ENCODE data around the gene SBK1. TPM values are rescaled to one million over a fixed set of nuclear protein-coding genes. Genes with fewer than 3 reads are reported as not detected.

SBK1 gene
- total RNA-seq, 1 donor from 2014 or later = 22.9 TPM

GRCh38 chr16:28300327-28300726 is 8.0 kb downstream of the SBK1 start:
- Mint-ChIP-seq H3K27ac (ENCODE audit: unreplicated experiment) (no peak overlapping the region), H3K4me3 (ENCODE audit: unreplicated experiment) (peak overlapping the region; percentile 21)

GRCh38 chr16:28301154-28301553 is 8.8 kb downstream of the SBK1 start:
- TF ChIP-seq CTCF (IDR thresholded peaks at IDR 0.05; ENCODE audit: unreplicated experiment) = no peak
- no peak overlapping the region for H3K27ac Mint-ChIP-seq (ENCODE audit: unreplicated experiment)
- no peak overlapping the region for H3K4me3 Mint-ChIP-seq (ENCODE audit: unreplicated experiment)
- DNase-seq (ENCODE audit: low spot score) = no peak
- peaks cover 3% of the 10 kb centered on the region for H3K36me3 Mint-ChIP-seq (ENCODE audit: low read depth, unreplicated experiment)
- H3K9me3 Mint-ChIP-seq (ENCODE audit: unreplicated experiment) = no peaks in the 10 kb centered on the region
- H3K4me1 Mint-ChIP-seq (ENCODE audit: unreplicated experiment) = no peaks in the 10 kb centered on the region
- peaks cover 9% of the 10 kb centered on the region for H3K27me3 Mint-ChIP-seq (ENCODE audit: unreplicated experiment)

More at GRCh38 chr16:28300327-28300726, 8.0 kb downstream of the SBK1 start:
- no peak for DNase-seq (ENCODE audit: low spot score)
- no peaks in the 10 kb centered on the region for H3K9me3 Mint-ChIP-seq (ENCODE audit: unreplicated experiment)
- peaks cover 3% of the 10 kb centered on the region for H3K36me3 Mint-ChIP-seq (ENCODE audit: low read depth, unreplicated experiment)
- no peak for TF ChIP-seq CTCF (IDR thresholded peaks at IDR 0.05; ENCODE audit: unreplicated experiment)
- H3K4me1 Mint-ChIP-seq (ENCODE audit: unreplicated experiment) = peaks cover 2% of the 10 kb centered on the region
- peaks cover 9% of the 10 kb centered on the region for H3K27me3 Mint-ChIP-seq (ENCODE audit: unreplicated experiment)

- no peak for DNase-seq (ENCODE audit: low spot score)
- Mint-ChIP-seq H3K4me1 (ENCODE audit: unreplicated experiment) (no peaks in the 10 kb centered on the region), H3K9me3 (ENCODE audit: unreplicated experiment) (no peaks in the 10 kb centered on the region), H3K27ac (ENCODE audit: unreplicated experiment) (no peak overlapping the region), H3K27me3 (ENCODE audit: unreplicated experiment) (peaks cover 7% of the 10 kb centered on the region), H3K4me3 (ENCODE audit: unreplicated experiment) (no peak overlapping the region), H3K36me3 (ENCODE audit: low read depth, unreplicated experiment) (peaks cover 3% of the 10 kb centered on the region)
- no peak for TF ChIP-seq CTCF (IDR thresholded peaks at IDR 0.05; ENCODE audit: unreplicated experiment)
Measured at GRCh38 chr16:28301620-28302019, 9.3 kb downstream of the SBK1 start.

GRCh38 chr16:28303132-28303531 is 10.8 kb downstream of the SBK1 start:
- H3K9me3 Mint-ChIP-seq (ENCODE audit: unreplicated experiment) = no peaks in the 10 kb centered on the region
- H3K4me1 Mint-ChIP-seq (ENCODE audit: unreplicated experiment) = no peaks in the 10 kb centered on the region
- no peak for TF ChIP-seq CTCF (IDR thresholded peaks at IDR 0.05; ENCODE audit: unreplicated experiment)
- peaks cover 4% of the 10 kb centered on the region for H3K27me3 Mint-ChIP-seq (ENCODE audit: unreplicated experiment)
- H3K27ac Mint-ChIP-seq (ENCODE audit: unreplicated experiment) = no peak overlapping the region
- H3K36me3 Mint-ChIP-seq (ENCODE audit: low read depth, unreplicated experiment) = peaks cover 3% of the 10 kb centered on the region
- H3K4me3 Mint-ChIP-seq (ENCODE audit: unreplicated experiment) = no peak overlapping the region
- no peak for DNase-seq (ENCODE audit: low spot score)

- Mint-ChIP-seq H3K4me3 (ENCODE audit: unreplicated experiment) (no peak overlapping the region), H3K9me3 (ENCODE audit: unreplicated experiment) (no peaks in the 10 kb centered on the region), H3K27ac (ENCODE audit: unreplicated experiment) (no peak overlapping the region), H3K4me1 (ENCODE audit: unreplicated experiment) (no peaks in the 10 kb centered on the region), H3K27me3 (ENCODE audit: unreplicated experiment) (peaks cover 2% of the 10 kb centered on the region), H3K36me3 (ENCODE audit: low read depth, unreplicated experiment) (peaks cover 6% of the 10 kb centered on the region)
- no peak for TF ChIP-seq CTCF (IDR thresholded peaks at IDR 0.05; ENCODE audit: unreplicated experiment)
- DNase-seq (ENCODE audit: low spot score) = peak; percentile 57
Measured at GRCh38 chr16:28304214-28304613, 11.9 kb downstream of the SBK1 start.

Data from endothelial cell (in vitro differentiated cells).